ENCODE data around the gene MOV10.

DNA sequence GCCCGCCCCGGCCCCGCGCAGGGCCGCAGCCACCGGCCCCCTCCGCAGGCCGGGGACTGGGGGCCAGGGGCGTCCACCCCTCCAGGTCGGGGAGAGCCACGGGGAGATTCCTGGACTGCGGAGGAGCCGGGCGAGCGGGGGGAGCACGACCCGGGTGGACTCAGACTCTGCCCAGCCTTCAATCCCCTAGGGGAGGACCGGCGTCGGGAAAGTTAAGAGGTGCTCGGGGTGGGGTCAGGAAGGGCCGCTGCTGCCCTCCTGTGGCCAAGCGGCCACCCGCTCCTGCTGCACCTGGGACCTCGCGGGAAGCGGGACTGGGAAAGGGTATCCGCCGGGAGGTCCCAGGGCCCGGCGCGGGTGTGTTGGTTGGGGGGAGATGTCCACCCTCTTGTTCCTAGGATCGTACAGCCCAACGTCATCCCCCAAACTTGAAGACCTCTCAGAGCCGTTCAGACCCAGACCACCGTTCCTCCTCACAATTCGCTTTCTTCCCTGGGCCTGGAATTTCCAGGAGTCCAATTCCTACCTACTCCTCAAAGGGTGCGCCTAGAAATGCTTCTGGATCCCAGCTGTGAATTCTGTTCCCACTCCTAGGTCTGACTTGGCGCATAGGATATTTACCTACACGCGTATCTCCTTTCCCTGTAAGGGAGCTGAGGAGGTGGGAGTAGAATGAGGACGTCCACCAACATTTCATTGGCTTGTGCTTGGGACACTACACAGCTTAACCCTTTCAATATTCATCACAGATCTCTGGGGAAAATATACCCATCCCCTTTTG, 33.0 kb downstream of the MOV10 start:
- TF ChIP-seq, protein P1, sequence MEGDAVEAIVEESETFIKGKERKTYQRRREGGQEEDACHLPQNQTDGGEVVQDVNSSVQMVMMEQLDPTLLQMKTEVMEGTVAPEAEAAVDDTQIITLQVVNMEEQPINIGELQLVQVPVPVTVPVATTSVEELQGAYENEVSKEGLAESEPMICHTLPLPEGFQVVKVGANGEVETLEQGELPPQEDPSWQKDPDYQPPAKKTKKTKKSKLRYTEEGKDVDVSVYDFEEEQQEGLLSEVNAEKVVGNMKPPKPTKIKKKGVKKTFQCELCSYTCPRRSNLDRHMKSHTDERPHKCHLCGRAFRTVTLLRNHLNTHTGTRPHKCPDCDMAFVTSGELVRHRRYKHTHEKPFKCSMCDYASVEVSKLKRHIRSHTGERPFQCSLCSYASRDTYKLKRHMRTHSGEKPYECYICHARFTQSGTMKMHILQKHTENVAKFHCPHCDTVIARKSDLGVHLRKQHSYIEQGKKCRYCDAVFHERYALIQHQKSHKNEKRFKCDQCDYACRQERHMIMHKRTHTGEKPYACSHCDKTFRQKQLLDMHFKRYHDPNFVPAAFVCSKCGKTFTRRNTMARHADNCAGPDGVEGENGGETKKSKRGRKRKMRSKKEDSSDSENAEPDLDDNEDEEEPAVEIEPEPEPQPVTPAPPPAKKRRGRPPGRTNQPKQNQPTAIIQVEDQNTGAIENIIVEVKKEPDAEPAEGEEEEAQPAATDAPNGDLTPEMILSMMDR (IDR thresholded peaks at IDR 0.05), result peak in 5 of 7 experiments; percentile 81 to 92 (median 87)
- no peak for TF ChIP-seq POLR2A (IDR thresholded peaks at IDR 0.05)
- TF ChIP-seq POLR2AphosphoS5 (IDR thresholded peaks at IDR 0.05), result peak in 1 of 3 donors; percentile 6

Data from stomach (tissue), 4 donors.